ENCODE measurements around the gene PCBP3. TPM values are rescaled to one million over a fixed set of nuclear protein-coding genes. Genes with fewer than 3 reads are reported as not detected.

The PCBP3 gene
- total RNA-seq, 2 experiments from 2014 or later = 1.9 to 2.2 TPM

- ChIA-PET CTCF (no interaction called here), POLR2A (no interaction called here)
- Mint-ChIP-seq H3K36me3 (ENCODE audit: low read depth) (no peaks in the 10 kb centered on the region), H3K27ac (no peak overlapping the region), H3K4me3 (no peak overlapping the region), H3K4me1 (ENCODE audit: low read depth) (no peaks in the 10 kb centered on the region), H3K9me3 (no peaks in the 10 kb centered on the region), H3K27me3 (peaks cover 1% of the 10 kb centered on the region)
- no peak for ATAC-seq
- DNase-seq = no peak
- intact Hi-C loops (cut with micrococcal nuclease) = no loop called here
- TF ChIP-seq, protein P1, sequence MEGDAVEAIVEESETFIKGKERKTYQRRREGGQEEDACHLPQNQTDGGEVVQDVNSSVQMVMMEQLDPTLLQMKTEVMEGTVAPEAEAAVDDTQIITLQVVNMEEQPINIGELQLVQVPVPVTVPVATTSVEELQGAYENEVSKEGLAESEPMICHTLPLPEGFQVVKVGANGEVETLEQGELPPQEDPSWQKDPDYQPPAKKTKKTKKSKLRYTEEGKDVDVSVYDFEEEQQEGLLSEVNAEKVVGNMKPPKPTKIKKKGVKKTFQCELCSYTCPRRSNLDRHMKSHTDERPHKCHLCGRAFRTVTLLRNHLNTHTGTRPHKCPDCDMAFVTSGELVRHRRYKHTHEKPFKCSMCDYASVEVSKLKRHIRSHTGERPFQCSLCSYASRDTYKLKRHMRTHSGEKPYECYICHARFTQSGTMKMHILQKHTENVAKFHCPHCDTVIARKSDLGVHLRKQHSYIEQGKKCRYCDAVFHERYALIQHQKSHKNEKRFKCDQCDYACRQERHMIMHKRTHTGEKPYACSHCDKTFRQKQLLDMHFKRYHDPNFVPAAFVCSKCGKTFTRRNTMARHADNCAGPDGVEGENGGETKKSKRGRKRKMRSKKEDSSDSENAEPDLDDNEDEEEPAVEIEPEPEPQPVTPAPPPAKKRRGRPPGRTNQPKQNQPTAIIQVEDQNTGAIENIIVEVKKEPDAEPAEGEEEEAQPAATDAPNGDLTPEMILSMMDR (IDR thresholded peaks at IDR 0.05) = no peak
These were observed 258.9 kb downstream of the PCBP3 start for GRCh38 chr21:45902292-45902995.

- no peak for ATAC-seq
These were observed 261.7 kb downstream of the PCBP3 start for GRCh38 chr21:45905196-45905595.

GRCh38 chr21:45906196-45906805, 262.8 kb downstream of the PCBP3 start:
- Mint-ChIP-seq H3K4me3 (no peak overlapping the region), H3K27me3 (no peaks in the 10 kb centered on the region), H3K36me3 (ENCODE audit: low read depth) (no peaks in the 10 kb centered on the region), H3K4me1 (ENCODE audit: low read depth) (no peaks in the 10 kb centered on the region), H3K27ac (no peak overlapping the region), H3K9me3 (no peaks in the 10 kb centered on the region)
- intact Hi-C loops (cut with micrococcal nuclease) = no loop called here
- ATAC-seq (no peak), DNase-seq (no peak)
- ChIA-PET CTCF (no interaction called here), POLR2A (interaction anchor here (1.7 kb wide), 1 partner anchor 10 kb away, joined by 4 read pairs; no protein-coding TSS in a partner anchor)
- TF ChIP-seq, protein P1 (IDR thresholded peaks at IDR 0.05) = no peak

More at GRCh38 chr21:45905196-45905595, 261.7 kb downstream of the PCBP3 start:
- Mint-ChIP-seq H3K27me3 (no peaks in the 10 kb centered on the region), H3K36me3 (ENCODE audit: low read depth) (no peaks in the 10 kb centered on the region), H3K9me3 (no peaks in the 10 kb centered on the region), H3K4me3 (no peak overlapping the region), H3K4me1 (ENCODE audit: low read depth) (no peaks in the 10 kb centered on the region), H3K27ac (no peak overlapping the region)
- POLR2A ChIA-PET = no interaction called here
- intact Hi-C loops (cut with micrococcal nuclease) = no loop called here
- CTCF ChIA-PET = no interaction called here
- TF ChIP-seq, protein P1 (IDR thresholded peaks at IDR 0.05) = no peak
- no peak for DNase-seq

DNA sequence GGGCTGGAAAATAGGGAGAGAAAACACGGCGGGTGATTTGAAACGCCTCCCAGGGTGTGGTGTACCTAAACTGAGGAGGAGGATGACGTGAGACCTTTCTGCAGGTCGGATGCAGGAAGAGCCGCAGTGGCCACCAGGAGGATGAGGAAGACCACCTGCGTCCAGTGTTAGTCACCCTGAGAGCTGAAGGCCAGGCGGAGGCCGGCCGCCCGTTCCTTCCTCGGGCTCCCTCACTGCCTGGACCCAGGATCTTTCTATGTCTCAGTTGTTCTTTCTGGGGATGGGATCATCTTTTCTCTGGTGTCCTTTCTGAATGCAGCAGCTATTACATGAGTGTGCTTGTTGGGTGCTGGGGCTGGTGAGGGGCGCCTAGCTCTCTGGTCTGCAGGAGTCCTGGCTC, 263.3 kb downstream of the PCBP3 start:
- no peaks in the 10 kb centered on the region for H3K27me3 Mint-ChIP-seq
- H3K36me3 Mint-ChIP-seq (ENCODE audit: low read depth) = no peaks in the 10 kb centered on the region
- POLR2A ChIA-PET = interaction anchor here (1.7 kb wide), 1 partner anchor 10 kb away, joined by 4 read pairs; no protein-coding TSS in a partner anchor
- H3K4me3 Mint-ChIP-seq = no peak overlapping the region
- DNase-seq = no peak
- no peaks in the 10 kb centered on the region for H3K4me1 Mint-ChIP-seq (ENCODE audit: low read depth)
- intact Hi-C loops (cut with micrococcal nuclease) = no loop called here
- H3K27ac Mint-ChIP-seq = no peak overlapping the region
- ATAC-seq = no peak
- CTCF ChIA-PET = no interaction called here
- H3K9me3 Mint-ChIP-seq = no peaks in the 10 kb centered on the region
- TF ChIP-seq, protein P1 (IDR thresholded peaks at IDR 0.05) = no peak

- DNase-seq = no peak
- H3K4me3 Mint-ChIP-seq = no peak overlapping the region
- no peak overlapping the region for H3K27ac Mint-ChIP-seq
- POLR2A ChIA-PET = no interaction called here
- no peaks in the 10 kb centered on the region for H3K27me3 Mint-ChIP-seq
- ATAC-seq = no peak
- no peaks in the 10 kb centered on the region for H3K36me3 Mint-ChIP-seq (ENCODE audit: low read depth)
- CTCF ChIA-PET = no interaction called here
- no peaks in the 10 kb centered on the region for H3K9me3 Mint-ChIP-seq
- TF ChIP-seq, protein P1 (IDR thresholded peaks at IDR 0.05) = no peak
- H3K4me1 Mint-ChIP-seq (ENCODE audit: low read depth) = no peaks in the 10 kb centered on the region
- intact Hi-C loops (cut with micrococcal nuclease) = no loop called here
These were observed 265.2 kb downstream of the PCBP3 start for GRCh38 chr21:45908536-45909237.
